PC-9 (cell line): Measurements from ENCODE around the gene AKAP13. TPM values are rescaled to one million over a fixed set of nuclear protein-coding genes. Genes with fewer than 3 reads are reported as not detected.

Experiments
- BruUV-seq: library from RNA; stranded (reverse); fragments of 400-500 nt; replicated peaks from 2 replicates; lab custom pipeline; 2021; lab: Mats Ljungman, UMichigan
- CTCF ChIA-PET: fragments of 300-600 bp; sonication (Branson Sonifier 250); formaldehyde crosslinking; loops from one replicate; lab custom pipeline; 2022; ENCODE audit warnings: antibody characterized with exemption; lab: Charles Lee
- POLR2A ChIA-PET: fragments of 300-600 bp; sonication (Branson Sonifier 250); formaldehyde crosslinking; loops from one replicate; lab custom pipeline; 2022; ENCODE audit warnings: antibody characterized with exemption; ENCODE audit not compliant: unreplicated experiment; lab: Charles Lee
- DNase-seq, 2 experiments: peaks; one replicate each; pipeline versions ENCODE4 v3.0.0 to v3.0.0-alpha.2; 2015 to 2022; ENCODE audit warnings: mixed read lengths in 1 of 2
- H2AFZ ChIP-seq: fragments of 200-600 bp; sonication (generic); 2 replicates; pipeline ENCODE4 v1.8.1; 2017; ENCODE audit warnings: antibody characterized with exemption
- H3F3A ChIP-seq: fragments of 200-600 bp; sonication (generic); 2 replicates; pipeline ENCODE4 v1.8.1; 2017; ENCODE audit warnings: antibody characterized with exemption, mild to moderate bottlenecking, low read depth; ENCODE audit not compliant: insufficient read depth
- H3K27ac ChIP-seq: fragments of 200-600 bp; sonication (generic); 2 replicates; pipeline ENCODE4 v1.6.1; 2016; ENCODE audit warnings: mixed run types
- H3K27me3 ChIP-seq: fragments of 200-600 bp; sonication (generic); 2 replicates; pipeline ENCODE4 v1.6.1; 2016; ENCODE audit warnings: low read depth, mixed run types; ENCODE audit not compliant: insufficient read depth
- H3K36me3 ChIP-seq: fragments of 200-600 bp; sonication (generic); 2 replicates; pipeline ENCODE4 v1.6.1; 2016; ENCODE audit warnings: low read depth, mixed run types
- H3K4me1 ChIP-seq: fragments of 200-600 bp; sonication (generic); replicated peaks from 2 replicates; pipeline ENCODE4 v1.6.1; 2016; ENCODE audit warnings: mixed run types; ENCODE audit not compliant: insufficient read depth
- H3K4me2 ChIP-seq: fragments of 200-600 bp; sonication (generic); 2 replicates; pipeline ENCODE4 v1.6.1; 2017; ENCODE audit warnings: mixed run types
- H3K4me3 ChIP-seq: fragments of 200-600 bp; sonication (generic); 2 replicates; pipeline ENCODE4 v1.6.1; 2016; ENCODE audit warnings: mixed run types
- H3K79me2 ChIP-seq: fragments of 200-600 bp; sonication (generic); 2 replicates; pipeline ENCODE4 v1.6.1; 2017; ENCODE audit warnings: low read depth, mixed run types
- H3K9me2 ChIP-seq: fragments of 200-600 bp; sonication (generic); 2 replicates; pipeline ENCODE4 v1.8.1; 2017; ENCODE audit warnings: mild to moderate bottlenecking; ENCODE audit not compliant: insufficient read depth
- H3K9me3 ChIP-seq: fragments of 200-600 bp; sonication (generic); 2 replicates; pipeline ENCODE4 v1.8.1; 2016; ENCODE audit warnings: low read depth; ENCODE audit not compliant: insufficient read depth
- H4K20me1 ChIP-seq: fragments of 200-600 bp; sonication (generic); 2 replicates; pipeline ENCODE4 v1.8.1; 2017; ENCODE audit not compliant: insufficient read depth
- CTCF ChIP-seq: fragments of 200-600 bp; sonication (generic); conservative IDR thresholded peaks from 2 replicates; pipeline ENCODE4 v1.6.1; 2017; ENCODE audit warnings: mixed run types, antibody characterized with exemption, mild to moderate bottlenecking, moderate library complexity
- EZH2 ChIP-seq: fragments of 200-600 bp; sonication (generic); IDR thresholded peaks from 2 replicates; pipeline ENCODE4 v1.8.0; 2017; ENCODE audit warnings: antibody characterized with exemption, low read depth
- intact Hi-C: fragments of 100-400 bp; cut with micrococcal nuclease; formaldehyde crosslinking; loops from one replicate; pipeline ENCODE4 v1.10.0; 2022; ENCODE audit not compliant: unreplicated experiment
- total RNA-seq: library from RNA; stranded (reverse); gene quantifications from 2 replicates; pipeline ENCODE4 v1.2.3, GENCODE V29; 2021

The AKAP13 gene
- total RNA-seq, 1 experiment from 2014 or later: 82.5 TPM

GRCh38 chr15:85554852-85555521, 174.6 kb downstream of the AKAP13 start:
- ChIA-PET POLR2A (no interaction called here), CTCF (interaction anchor here (0.7 kb wide), 1 partner anchor 49 kb away, joined by 11 read pairs; no protein-coding TSS in a partner anchor)
- Histone ChIP-seq H3K79me2 (no peaks in the 10 kb centered on the region), H3K9me3 (no peaks in the 10 kb centered on the region), H3K4me1 (no peaks in the 10 kb centered on the region), H3K36me3 (peaks cover 7% of the 10 kb centered on the region), H3K27ac (no peak overlapping the region), H3K4me2 (no peak overlapping the region), H3K9me2 (no peaks in the 10 kb centered on the region), H4K20me1 (peaks cover 4% of the 10 kb centered on the region; the same call in 1 of the 2 replicates), H2AFZ (no peak overlapping the region), H3K4me3 (no peak overlapping the region), H3F3A (peaks cover 10% of the 10 kb centered on the region), H3K27me3 (no peaks in the 10 kb centered on the region)
- intact Hi-C loops: no loop called here
- no peak for DNase-seq
- BruUV-seq: no TSS peak
- TF ChIP-seq CTCF: no peak

GRCh38 chr15:85555875-85556617, 175.6 kb downstream of the AKAP13 start:
- DNase-seq: no peak
- CTCF ChIA-PET: no interaction called here
- no peak for TF ChIP-seq CTCF
- TF ChIP-seq EZH2: no peak
- Histone ChIP-seq H3K4me2 (no peak overlapping the region), H4K20me1 (peaks cover 4% of the 10 kb centered on the region; the same call in 1 of the 2 replicates), H3K79me2 (no peaks in the 10 kb centered on the region), H3K9me2 (no peaks in the 10 kb centered on the region), H2AFZ (no peak overlapping the region), H3K4me1 (no peaks in the 10 kb centered on the region), H3K36me3 (peaks cover 7% of the 10 kb centered on the region), H3K9me3 (no peaks in the 10 kb centered on the region), H3K4me3 (no peak overlapping the region), H3K27me3 (no peaks in the 10 kb centered on the region), H3K27ac (no peak overlapping the region), H3F3A (peaks cover 10% of the 10 kb centered on the region)
- POLR2A ChIA-PET: no interaction called here
- BruUV-seq: no TSS peak
- intact Hi-C loops: no loop called here

GRCh38 chr15:85556618-85556895, 176.2 kb downstream of the AKAP13 start:
- Histone ChIP-seq H2AFZ (no peak overlapping the region), H3F3A (peaks cover 10% of the 10 kb centered on the region), H3K4me2 (no peak overlapping the region), H4K20me1 (peaks cover 4% of the 10 kb centered on the region; the same call in 1 of the 2 replicates), H3K9me2 (no peaks in the 10 kb centered on the region), H3K4me3 (no peak overlapping the region), H3K36me3 (peaks cover 7% of the 10 kb centered on the region), H3K9me3 (no peaks in the 10 kb centered on the region), H3K79me2 (no peaks in the 10 kb centered on the region), H3K27ac (no peak overlapping the region), H3K4me1 (no peaks in the 10 kb centered on the region), H3K27me3 (no peaks in the 10 kb centered on the region)
- TF ChIP-seq CTCF: no peak
- no peak for TF ChIP-seq EZH2
- POLR2A ChIA-PET: no interaction called here
- no peak for DNase-seq
- no TSS peak for BruUV-seq
- CTCF ChIA-PET: no interaction called here
- intact Hi-C loops: no loop called here
